Kasumi-1 (cell line): ENCODE data around the gene EPHB6.
A peak's percentile ranks its signal among the peaks of the same experiment; 100 is the strongest.

ENCODE experiments used
- DNase-seq, 2 experiments: peaks; one replicate each; lab custom pipeline; 2025; lab: John Stamatoyannopoulos, UW

Gene EPHB6

GRCh38 chr7:142879060-142879459, 24.2 kb downstream of the EPHB6 start:
- no peak for DNase-seq

GRCh38 chr7:142880876-142881505, 26.1 kb downstream of the EPHB6 start:
- DNase-seq: peak; percentile 25 to 56

GRCh38 chr7:142881586-142882337, 26.9 kb downstream of the EPHB6 start:
- DNase-seq: no peak

GRCh38 chr7:142882338-142882678, 27.4 kb downstream of the EPHB6 start:
- DNase-seq: no peak

GRCh38 chr7:142883145-142883544, 28.3 kb downstream of the EPHB6 start:
- DNase-seq: no peak

- no peak for DNase-seq
Measured at GRCh38 chr7:142883571-142884285, 28.9 kb downstream of the EPHB6 start.

GRCh38 chr7:142884286-142884640, 29.4 kb downstream of the EPHB6 start:
- no peak for DNase-seq

GRCh38 chr7:142885311-142886230, 30.7 kb downstream of the EPHB6 start, which contains the start of gene TRPV6:
Gene TRPV6, minus strand, starts transcription at chr7:142885745.
- no peak for DNase-seq

GRCh38 chr7:142886866-142887265, 32.0 kb downstream of the EPHB6 start:
- DNase-seq: no peak

- DNase-seq: no peak
Measured at GRCh38 chr7:142887282-142888015, 32.6 kb downstream of the EPHB6 start.

- no peak for DNase-seq
Measured at GRCh38 chr7:142889816-142890215, 34.9 kb downstream of the EPHB6 start.

- no peak for DNase-seq
Measured at GRCh38 chr7:142890874-142891485, 36.1 kb downstream of the EPHB6 start.

- DNase-seq: no peak
Measured at GRCh38 chr7:142891490-142892082, 36.7 kb downstream of the EPHB6 start.

GRCh38 chr7:142892951-142893350, 38.1 kb downstream of the EPHB6 start:
- DNase-seq: no peak

GRCh38 chr7:142894112-142894984, 39.5 kb downstream of the EPHB6 start:
- no peak for DNase-seq

- no peak for DNase-seq
Measured at GRCh38 chr7:142894985-142895593, 40.2 kb downstream of the EPHB6 start.

- no peak for DNase-seq
Measured at GRCh38 chr7:142896151-142896550, 41.3 kb downstream of the EPHB6 start.

- DNase-seq: no peak
Measured at GRCh38 chr7:142896741-142897379, 42.0 kb downstream of the EPHB6 start.

- no peak for DNase-seq
Measured at GRCh38 chr7:142897691-142898090, 42.8 kb downstream of the EPHB6 start.
